RWPE2 (cell line): ENCODE data around the gene IQGAP3.
A peak's percentile ranks its signal among the peaks of the same experiment; 100 is the strongest.

Experiments
- ATAC-seq: fragments of 200-7000 bp; cut with Tn5 transposase; 3 replicates; pipeline ENCODE4 v1.9.1; 2021; ENCODE audit warnings: low read depth
- DNase-seq: peaks from one replicate; pipeline ENCODE4 v3.0.0-alpha.2; 2020; ENCODE audit warnings: low spot score
- H3K27ac ChIP-seq: fragments of 450-650 bp; 2 replicates; pipeline ENCODE4 v1.5.1; 2017; ENCODE audit warnings: mild to moderate bottlenecking; ENCODE audit not compliant: poor library complexity, severe bottlenecking
- H3K27me3 ChIP-seq: fragments of 250-450 bp; sonication (Bioruptor Pico); 2 replicates; pipeline ENCODE4 v1.5.1; 2021; ENCODE audit warnings: mild to moderate bottlenecking, moderate library complexity; ENCODE audit not compliant: insufficient read depth, poor library complexity, severe bottlenecking
- H3K36me3 ChIP-seq: fragments of 250-450 bp; sonication (Bioruptor Pico); 2 replicates; pipeline ENCODE4 v1.5.1; 2020; ENCODE audit warnings: low read depth, mild to moderate bottlenecking, moderate library complexity
- H3K4me1 ChIP-seq: fragments of 250-450 bp; sonication (Bioruptor Pico); 2 replicates; pipeline ENCODE4 v1.5.1; 2021; ENCODE audit warnings: mild to moderate bottlenecking, moderate library complexity; ENCODE audit not compliant: insufficient read depth, poor library complexity, severe bottlenecking
- H3K4me3 ChIP-seq: fragments of 250-450 bp; sonication (Bioruptor Pico); 2 replicates; pipeline ENCODE4 v1.5.1; 2021; ENCODE audit warnings: mild to moderate bottlenecking, moderate library complexity; ENCODE audit not compliant: severe bottlenecking
- H3K9me3 ChIP-seq: fragments of 250-450 bp; sonication (Bioruptor Pico); 2 replicates; pipeline ENCODE4 v1.5.1; 2021; ENCODE audit warnings: mild to moderate bottlenecking, moderate library complexity; ENCODE audit not compliant: severe bottlenecking
- TF ChIP-seq, protein P1 (sequence below): fragments of 450-650 bp; IDR thresholded peaks from one replicate; pipeline ENCODE4 v1.5.1; 2017; ENCODE audit warnings: mild to moderate bottlenecking, moderate library complexity; ENCODE audit not compliant: poor library complexity, severe bottlenecking

The IQGAP3 gene

DNA sequence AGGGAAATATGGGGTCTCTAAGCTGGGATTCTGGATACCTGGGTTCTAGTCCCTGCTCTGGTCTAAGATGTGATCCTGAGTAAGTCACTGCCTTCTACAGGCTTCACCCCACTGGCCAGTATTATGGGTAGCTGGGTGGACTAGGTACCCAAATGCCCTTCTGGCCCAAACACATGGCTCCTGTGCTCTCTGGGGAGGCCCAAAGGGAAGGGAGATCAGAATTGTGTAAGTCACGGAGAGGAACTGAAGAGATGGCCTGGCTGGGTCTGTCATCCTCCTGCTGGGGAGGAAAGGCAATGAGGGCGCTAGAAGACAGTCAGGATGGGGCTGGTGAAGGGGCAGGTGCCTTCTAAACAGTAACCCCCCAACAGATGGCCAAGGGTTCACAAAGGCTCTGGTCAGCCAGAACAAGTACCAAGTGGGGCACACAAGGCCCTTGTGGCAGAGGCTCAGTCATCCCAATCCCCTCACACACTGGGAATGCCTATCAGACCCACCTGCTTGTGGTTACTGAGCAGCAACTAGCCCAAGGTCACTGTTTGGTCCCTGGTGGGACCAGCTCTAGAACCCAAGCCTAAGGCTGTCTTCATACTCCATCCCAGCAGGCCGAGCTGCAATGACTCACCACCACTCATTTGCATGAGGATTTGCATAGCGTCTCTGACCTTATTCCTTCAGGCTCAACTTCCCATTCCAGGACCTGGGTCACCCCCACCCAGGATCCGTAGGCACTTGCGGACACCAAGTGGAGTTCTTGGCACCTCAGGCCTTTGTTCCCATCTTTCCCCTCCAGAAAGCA, 81.0 kb downstream of the IQGAP3 start:
- Histone ChIP-seq H3K9me3 (no peaks in the 10 kb centered on the region), H3K36me3 (peaks cover 4% of the 10 kb centered on the region; the same call in 1 of the 2 replicates), H3K27me3 (no peaks in the 10 kb centered on the region), H3K4me3 (no peak overlapping the region), H3K4me1 (peaks cover 19% of the 10 kb centered on the region), H3K27ac (peak overlapping the region; percentile 52)
- ATAC-seq: no peak
- DNase-seq: no peak
- TF ChIP-seq, protein P1, sequence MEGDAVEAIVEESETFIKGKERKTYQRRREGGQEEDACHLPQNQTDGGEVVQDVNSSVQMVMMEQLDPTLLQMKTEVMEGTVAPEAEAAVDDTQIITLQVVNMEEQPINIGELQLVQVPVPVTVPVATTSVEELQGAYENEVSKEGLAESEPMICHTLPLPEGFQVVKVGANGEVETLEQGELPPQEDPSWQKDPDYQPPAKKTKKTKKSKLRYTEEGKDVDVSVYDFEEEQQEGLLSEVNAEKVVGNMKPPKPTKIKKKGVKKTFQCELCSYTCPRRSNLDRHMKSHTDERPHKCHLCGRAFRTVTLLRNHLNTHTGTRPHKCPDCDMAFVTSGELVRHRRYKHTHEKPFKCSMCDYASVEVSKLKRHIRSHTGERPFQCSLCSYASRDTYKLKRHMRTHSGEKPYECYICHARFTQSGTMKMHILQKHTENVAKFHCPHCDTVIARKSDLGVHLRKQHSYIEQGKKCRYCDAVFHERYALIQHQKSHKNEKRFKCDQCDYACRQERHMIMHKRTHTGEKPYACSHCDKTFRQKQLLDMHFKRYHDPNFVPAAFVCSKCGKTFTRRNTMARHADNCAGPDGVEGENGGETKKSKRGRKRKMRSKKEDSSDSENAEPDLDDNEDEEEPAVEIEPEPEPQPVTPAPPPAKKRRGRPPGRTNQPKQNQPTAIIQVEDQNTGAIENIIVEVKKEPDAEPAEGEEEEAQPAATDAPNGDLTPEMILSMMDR: no peak

DNA sequence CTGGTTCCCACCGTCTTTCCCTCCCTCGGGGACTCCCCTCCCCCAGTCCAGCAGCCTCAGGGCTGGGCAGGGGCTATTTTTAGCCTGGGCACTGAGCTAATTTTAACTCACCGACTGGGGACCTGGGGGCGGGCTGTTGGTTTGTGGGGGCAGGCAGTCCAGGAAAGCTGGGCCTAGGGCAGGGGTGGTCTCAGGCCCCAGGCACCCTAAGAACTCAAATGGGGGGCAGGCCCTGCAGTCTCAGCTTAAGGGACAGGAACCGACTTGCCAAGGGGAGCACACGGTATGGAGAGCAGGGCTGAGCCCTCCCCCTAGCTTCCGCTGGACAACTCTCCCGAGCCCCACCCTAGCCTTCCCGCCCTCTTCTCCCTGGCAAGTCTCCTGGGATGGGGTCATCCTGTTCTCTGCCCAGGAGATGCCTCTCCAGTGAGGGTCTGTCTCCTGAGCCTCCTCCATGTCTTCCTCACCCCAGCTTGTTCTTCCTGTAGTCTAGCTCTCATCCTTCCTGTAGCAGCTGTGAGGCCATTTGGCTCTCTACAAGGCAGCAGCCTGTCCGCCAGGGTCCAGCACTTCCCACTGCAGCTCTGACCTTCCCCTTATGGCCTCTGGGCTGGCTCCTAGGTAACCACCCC, 81.8 kb downstream of the IQGAP3 start:
- Histone ChIP-seq H3K27ac (peak overlapping the region; percentile 52), H3K4me1 (peaks cover 19% of the 10 kb centered on the region), H3K4me3 (no peak overlapping the region), H3K9me3 (no peaks in the 10 kb centered on the region), H3K36me3 (peaks cover 8% of the 10 kb centered on the region; the same call in 1 of the 2 replicates), H3K27me3 (no peaks in the 10 kb centered on the region)
- no peak for DNase-seq
- TF ChIP-seq, protein P1: no peak
- ATAC-seq: peak; percentile 79

DNA sequence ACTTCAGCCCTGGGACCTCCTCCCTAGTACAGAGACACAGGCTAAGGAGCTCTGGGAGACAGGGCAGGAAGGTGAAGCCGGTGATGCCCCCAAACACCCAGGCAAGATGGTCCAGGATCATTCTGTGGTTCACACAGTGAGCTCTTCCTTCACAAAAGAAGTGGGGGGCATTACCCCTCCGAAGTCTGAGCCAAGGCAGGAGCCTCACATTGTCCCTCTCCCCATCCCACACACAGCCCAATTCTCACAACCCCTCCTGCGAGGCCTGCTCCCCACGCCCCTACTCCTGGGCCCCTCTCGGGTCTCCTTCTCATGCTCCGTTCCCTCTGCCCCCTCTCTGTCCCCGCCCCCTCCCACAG, 82.5 kb downstream of the IQGAP3 start:
- peak overlapping the region; percentile 52 for H3K27ac ChIP-seq
- TF ChIP-seq, protein P1: no peak
- ATAC-seq (no peak), DNase-seq (no peak)
- H3K9me3 ChIP-seq: no peaks in the 10 kb centered on the region
- no peaks in the 10 kb centered on the region for H3K27me3 ChIP-seq
- no peak overlapping the region for H3K4me3 ChIP-seq
- H3K4me1 ChIP-seq: peaks cover 19% of the 10 kb centered on the region
- H3K36me3 ChIP-seq: peaks cover 8% of the 10 kb centered on the region; the same call in 1 of the 2 replicates

DNA sequence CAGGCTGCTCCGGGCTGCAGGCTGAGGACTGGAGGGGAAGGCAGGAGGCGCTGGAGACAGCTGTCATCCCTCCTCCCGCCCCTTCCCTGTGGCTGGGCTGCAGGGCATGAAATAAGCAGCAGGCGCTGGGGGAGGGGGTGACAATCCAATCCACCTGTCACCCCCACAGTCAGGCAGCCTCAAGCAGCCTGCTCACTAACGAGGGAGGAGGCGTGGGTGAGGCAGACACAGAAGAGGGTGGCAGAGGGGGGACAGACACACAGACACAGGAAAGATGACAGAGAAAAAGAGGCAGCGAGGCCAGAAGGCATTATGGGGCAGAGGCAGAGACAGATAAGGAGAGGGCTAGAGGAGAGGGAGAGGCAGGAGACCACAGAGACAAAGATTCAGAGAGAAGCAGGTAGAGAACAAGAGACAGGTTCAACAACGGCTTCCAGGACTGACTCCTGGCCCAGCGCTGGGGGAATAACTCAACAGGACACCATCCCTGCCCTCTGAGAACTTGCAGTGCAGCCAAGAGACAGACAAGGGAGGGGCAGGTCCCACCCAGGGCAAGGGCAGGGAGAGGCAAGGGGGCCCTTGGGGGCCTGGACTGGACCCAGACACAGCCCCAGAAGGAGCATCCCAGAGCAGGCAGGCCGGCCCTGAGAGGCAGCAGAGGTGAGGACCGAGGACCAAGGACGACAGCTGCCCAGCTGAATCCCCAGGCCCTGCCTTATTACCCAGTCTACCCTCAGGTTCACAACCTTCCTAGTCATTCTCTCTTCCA, 83.0 kb downstream of the IQGAP3 start:
- ATAC-seq: peak; percentile 20; the same call in 1 of the 3 replicates

More for the DNA sequence above, 83.0 kb downstream of the IQGAP3 start:
- DNase-seq: no peak
- TF ChIP-seq, protein P1: no peak
- Histone ChIP-seq H3K27ac (peak overlapping the region; percentile 52), H3K9me3 (no peaks in the 10 kb centered on the region), H3K27me3 (no peaks in the 10 kb centered on the region), H3K36me3 (peaks cover 8% of the 10 kb centered on the region), H3K4me1 (peaks cover 19% of the 10 kb centered on the region), H3K4me3 (no peak overlapping the region)
